ENCODE data around the gene OCA2.
"Not testable (repeated sequence)": the region's sequence is repeated elsewhere in the genome, so short reads cannot be mapped to it uniquely, and the experiment has no call there.

Gene OCA2

GRCh38 chr15:27956285-27956684, 142.8 kb downstream of the OCA2 start:
- TF ChIP-seq, protein P1, sequence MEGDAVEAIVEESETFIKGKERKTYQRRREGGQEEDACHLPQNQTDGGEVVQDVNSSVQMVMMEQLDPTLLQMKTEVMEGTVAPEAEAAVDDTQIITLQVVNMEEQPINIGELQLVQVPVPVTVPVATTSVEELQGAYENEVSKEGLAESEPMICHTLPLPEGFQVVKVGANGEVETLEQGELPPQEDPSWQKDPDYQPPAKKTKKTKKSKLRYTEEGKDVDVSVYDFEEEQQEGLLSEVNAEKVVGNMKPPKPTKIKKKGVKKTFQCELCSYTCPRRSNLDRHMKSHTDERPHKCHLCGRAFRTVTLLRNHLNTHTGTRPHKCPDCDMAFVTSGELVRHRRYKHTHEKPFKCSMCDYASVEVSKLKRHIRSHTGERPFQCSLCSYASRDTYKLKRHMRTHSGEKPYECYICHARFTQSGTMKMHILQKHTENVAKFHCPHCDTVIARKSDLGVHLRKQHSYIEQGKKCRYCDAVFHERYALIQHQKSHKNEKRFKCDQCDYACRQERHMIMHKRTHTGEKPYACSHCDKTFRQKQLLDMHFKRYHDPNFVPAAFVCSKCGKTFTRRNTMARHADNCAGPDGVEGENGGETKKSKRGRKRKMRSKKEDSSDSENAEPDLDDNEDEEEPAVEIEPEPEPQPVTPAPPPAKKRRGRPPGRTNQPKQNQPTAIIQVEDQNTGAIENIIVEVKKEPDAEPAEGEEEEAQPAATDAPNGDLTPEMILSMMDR (IDR thresholded peaks at IDR 0.05; ENCODE audit: low read depth, low read length, missing control alignments): no peak
- no peak overlapping the region for H3K4me3 ChIP-seq (ENCODE audit: low read depth, low read length)
- no peak for DNase-seq (ENCODE audit: low read depth)

DNA sequence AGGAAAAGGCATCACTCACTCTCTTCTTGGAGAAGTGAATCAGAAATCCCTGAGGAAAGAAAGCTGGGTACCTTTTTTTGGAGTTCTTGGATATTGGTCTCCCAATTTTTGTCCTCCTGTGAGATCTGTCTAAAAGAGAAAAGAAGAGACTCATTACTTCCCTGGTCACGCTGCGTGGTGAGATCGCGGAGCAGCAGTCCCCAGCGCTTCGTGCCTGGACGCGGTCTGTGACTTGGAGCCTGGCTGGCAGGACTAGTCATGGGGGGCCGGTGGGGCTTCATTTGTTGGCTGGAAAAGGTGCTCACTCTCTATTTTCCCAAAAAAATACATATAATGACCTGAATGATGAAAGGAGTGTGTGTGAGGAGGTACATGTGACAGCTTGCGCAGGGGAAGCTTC, 144.0 kb downstream of the OCA2 start:
- H3K4me3 ChIP-seq (ENCODE audit: low read depth, low read length): no peak overlapping the region
- DNase-seq (ENCODE audit: low read depth): no peak
- TF ChIP-seq, protein P1 (IDR thresholded peaks at IDR 0.05; ENCODE audit: low read depth, low read length, missing control alignments): no peak

GRCh38 chr15:27952593-27952992, 146.5 kb downstream of the OCA2 start:
- H3K4me3 ChIP-seq (ENCODE audit: low read depth, low read length); DNase-seq (ENCODE audit: low read depth): not testable (repeated sequence)

DNA sequence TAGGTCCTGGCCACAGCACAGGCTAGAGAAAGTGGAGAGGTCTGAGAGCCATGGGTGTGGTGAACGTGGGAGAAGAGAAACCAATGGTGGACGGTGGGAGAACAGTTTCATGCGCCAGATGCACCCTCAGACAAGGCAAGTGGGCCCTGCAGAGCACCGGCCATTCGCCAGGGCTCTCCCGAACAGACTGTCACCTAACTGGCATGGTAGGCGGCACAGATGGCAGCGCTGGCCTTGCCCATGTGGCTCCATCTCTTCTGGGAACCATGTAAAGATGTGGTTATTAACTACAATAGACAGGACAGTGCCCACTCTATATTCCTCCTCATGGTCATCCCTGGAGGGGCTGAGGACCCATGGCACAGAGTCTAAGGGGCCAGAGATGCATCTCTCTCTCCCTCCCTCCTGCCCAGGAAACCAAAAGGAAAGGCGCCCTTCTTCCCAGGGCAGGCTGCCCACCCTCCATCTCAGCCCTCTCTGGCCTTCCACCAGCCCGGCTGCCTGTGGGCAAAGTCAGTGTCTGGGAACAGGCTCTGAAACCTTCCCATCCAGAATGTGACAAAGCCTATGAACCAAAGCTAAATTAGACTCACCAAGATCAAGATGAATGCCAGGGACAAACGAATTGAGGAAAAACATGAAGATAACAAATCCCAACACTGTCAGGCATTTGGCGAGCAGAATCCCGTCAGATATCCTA, 147.8 kb downstream of the OCA2 start:
- DNase-seq (ENCODE audit: low read depth): no peak
- TF ChIP-seq, protein P1 (IDR thresholded peaks at IDR 0.05; ENCODE audit: low read depth, low read length, missing control alignments): no peak
- no peak overlapping the region for H3K4me3 ChIP-seq (ENCODE audit: low read depth, low read length)

- no peak for DNase-seq (ENCODE audit: low read depth)
- TF ChIP-seq, protein P1 (IDR thresholded peaks at IDR 0.05; ENCODE audit: low read depth, low read length, missing control alignments): no peak
Measured at GRCh38 chr15:27949089-27949488, 150.0 kb downstream of the OCA2 start.

DNA sequence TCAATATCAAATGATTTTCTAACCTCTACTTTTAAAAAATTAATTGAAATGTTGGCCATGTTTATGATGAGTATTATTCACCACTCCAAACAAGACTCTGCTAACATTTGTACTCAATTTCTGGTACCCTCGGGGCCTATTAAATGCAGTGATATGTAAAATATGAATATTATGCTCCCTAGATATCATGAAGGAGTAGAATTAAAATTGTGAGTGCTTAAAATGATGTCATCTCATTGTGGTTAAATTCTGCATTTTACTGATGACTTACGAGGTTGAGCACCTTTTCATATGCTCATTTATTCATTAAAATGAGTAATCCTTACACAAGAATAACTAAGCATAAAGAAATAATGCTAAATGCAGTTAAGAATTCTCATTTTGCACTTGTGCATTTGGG, 159.9 kb downstream of the OCA2 start:
- no peak overlapping the region for H3K4me3 ChIP-seq (ENCODE audit: low read depth, low read length)
- TF ChIP-seq, protein P1 (IDR thresholded peaks at IDR 0.05; ENCODE audit: low read depth, low read length, missing control alignments): no peak
- DNase-seq (ENCODE audit: low read depth): no peak

More at GRCh38 chr15:27949089-27949488, 150.0 kb downstream of the OCA2 start:
- H3K4me3 ChIP-seq (ENCODE audit: low read depth, low read length): no peak overlapping the region

GRCh38 chr15:27937851-27938250, 161.3 kb downstream of the OCA2 start:
- no peak for DNase-seq (ENCODE audit: low read depth)
- TF ChIP-seq, protein P1 (IDR thresholded peaks at IDR 0.05; ENCODE audit: low read depth, low read length, missing control alignments): no peak
- H3K4me3 ChIP-seq (ENCODE audit: low read depth, low read length): no peak overlapping the region

Data from GM12864 (cell line).